GM19452 (cell line): ENCODE measurements around the gene KCNJ13.

Experiments used
- ATAC-seq: cut with Tn5 transposase; IDR thresholded peaks from one replicate; pipeline ENCODE4 v1.9.1; 2021; ENCODE audit not compliant: unreplicated experiment

KCNJ13 gene

GRCh38 chr2:232776435-232776834 is at the start of gene KCNJ13:
Gene KCNJ13, minus strand, starts transcription at chr2:232776565. Its CDS starts 5,203 bp downstream, at chr2:232771362.
- ATAC-seq: no peak

GRCh38 chr2:232817756-232818155 is 41.4 kb upstream of the KCNJ13 start:
- no peak for ATAC-seq

GRCh38 chr2:232816657-232817056 is 40.3 kb upstream of the KCNJ13 start:
- no peak for ATAC-seq

GRCh38 chr2:232815569-232815968 is 39.2 kb upstream of the KCNJ13 start:
- no peak for ATAC-seq

- no peak for ATAC-seq
These were observed 34.1 kb upstream of the KCNJ13 start for GRCh38 chr2:232810444-232810843.

GRCh38 chr2:232809349-232810124 is 33.2 kb upstream of the KCNJ13 start:
- no peak for ATAC-seq

GRCh38 chr2:232802091-232802490 is 25.7 kb upstream of the KCNJ13 start:
- ATAC-seq: no peak

GRCh38 chr2:232800166-232800565 is 23.8 kb upstream of the KCNJ13 start:
- ATAC-seq: no peak

- no peak for ATAC-seq
These were observed 21.8 kb upstream of the KCNJ13 start for GRCh38 chr2:232798187-232798586.

GRCh38 chr2:232795920-232796319 is 19.6 kb upstream of the KCNJ13 start:
- ATAC-seq: no peak

GRCh38 chr2:232794981-232795380 is 18.6 kb upstream of the KCNJ13 start:
- ATAC-seq: no peak

GRCh38 chr2:232793271-232793670 is 16.9 kb upstream of the KCNJ13 start:
- ATAC-seq: no peak

- no peak for ATAC-seq
These were observed 15.2 kb upstream of the KCNJ13 start for GRCh38 chr2:232791518-232791917.

GRCh38 chr2:232789082-232789481 is 12.7 kb upstream of the KCNJ13 start:
- ATAC-seq: no peak

- no peak for ATAC-seq
These were observed 11.4 kb upstream of the KCNJ13 start for GRCh38 chr2:232787806-232788205.

GRCh38 chr2:232783278-232783677 is 6.9 kb upstream of the KCNJ13 start:
- no peak for ATAC-seq

GRCh38 chr2:232781765-232782164 is 5.4 kb upstream of the KCNJ13 start:
- peak; percentile 94 for ATAC-seq

GRCh38 chr2:232779934-232780333 is 3.6 kb upstream of the KCNJ13 start:
- ATAC-seq: no peak

- ATAC-seq: no peak
These were observed 3.1 kb upstream of the KCNJ13 start for GRCh38 chr2:232779465-232779864.

GRCh38 chr2:232777276-232777675 is 911 bp upstream of the KCNJ13 start:
- no peak for ATAC-seq

GRCh38 chr2:232773815-232774214 is 2.5 kb downstream of the KCNJ13 start:
- ATAC-seq: no peak

GRCh38 chr2:232772531-232772930 is 3.8 kb downstream of the KCNJ13 start:
- ATAC-seq: peak; percentile 65

- ATAC-seq: no peak
These were observed 4.5 kb downstream of the KCNJ13 start for GRCh38 chr2:232771870-232772269.
